Measurements from ENCODE around the gene ADGRL2.

Gene ADGRL2

GRCh38 chr1:81800695-81801650, at the start of gene ADGRL2:
Gene ADGRL2, plus strand, starts transcription at chr1:81800934. Its CDS starts 36,051 bp downstream, at chr1:81836985.
- DNase-seq (ENCODE audit: low spot score): peak; percentile 90

GRCh38 chr1:81752840-81753239, 47.9 kb upstream of the ADGRL2 start:
- no peak for DNase-seq (ENCODE audit: low spot score)

- DNase-seq (ENCODE audit: low spot score): no peak
Observed at GRCh38 chr1:81754424-81754823, 46.3 kb upstream of the ADGRL2 start.

- no peak for DNase-seq (ENCODE audit: low spot score)
Observed at GRCh38 chr1:81756872-81757271, 43.9 kb upstream of the ADGRL2 start.

- DNase-seq (ENCODE audit: low spot score): no peak
Observed at GRCh38 chr1:81757398-81758020, 43.2 kb upstream of the ADGRL2 start.

GRCh38 chr1:81758181-81758580, 42.6 kb upstream of the ADGRL2 start:
- DNase-seq (ENCODE audit: low spot score): no peak

- no peak for DNase-seq (ENCODE audit: low spot score)
Observed at GRCh38 chr1:81760477-81761097, 40.1 kb upstream of the ADGRL2 start.

GRCh38 chr1:81775510-81775909, 25.2 kb upstream of the ADGRL2 start:
- DNase-seq (ENCODE audit: low spot score): no peak

GRCh38 chr1:81780705-81781454, 19.9 kb upstream of the ADGRL2 start:
- DNase-seq (ENCODE audit: low spot score): no peak

- no peak for DNase-seq (ENCODE audit: low spot score)
Observed at GRCh38 chr1:81781749-81782148, 19.0 kb upstream of the ADGRL2 start.

GRCh38 chr1:81792184-81792583, 8.6 kb upstream of the ADGRL2 start:
- DNase-seq (ENCODE audit: low spot score): no peak

GRCh38 chr1:81797701-81798100, 3.0 kb upstream of the ADGRL2 start:
- no peak for DNase-seq (ENCODE audit: low spot score)

GRCh38 chr1:81799939-81800694, 617 bp upstream of the ADGRL2 start:
- DNase-seq (ENCODE audit: low spot score): peak; percentile 86

- peak; percentile 75 for DNase-seq (ENCODE audit: low spot score)
Observed at GRCh38 chr1:81801651-81802456, 1.1 kb downstream of the ADGRL2 start.

- no peak for DNase-seq (ENCODE audit: low spot score)
Observed at GRCh38 chr1:81802457-81802706, 1.6 kb downstream of the ADGRL2 start.

GRCh38 chr1:81802707-81803430, 2.1 kb downstream of the ADGRL2 start:
- DNase-seq (ENCODE audit: low spot score): peak; percentile 87

- peak; percentile 68 for DNase-seq (ENCODE audit: low spot score)
Observed at GRCh38 chr1:81803431-81804110, 2.8 kb downstream of the ADGRL2 start.

- DNase-seq (ENCODE audit: low spot score): no peak
Observed at GRCh38 chr1:81804312-81804711, 3.6 kb downstream of the ADGRL2 start.

All from left forelimb (tissue), 1 donor.